ENCODE data around the gene GMDS.

Gene GMDS

DNA sequence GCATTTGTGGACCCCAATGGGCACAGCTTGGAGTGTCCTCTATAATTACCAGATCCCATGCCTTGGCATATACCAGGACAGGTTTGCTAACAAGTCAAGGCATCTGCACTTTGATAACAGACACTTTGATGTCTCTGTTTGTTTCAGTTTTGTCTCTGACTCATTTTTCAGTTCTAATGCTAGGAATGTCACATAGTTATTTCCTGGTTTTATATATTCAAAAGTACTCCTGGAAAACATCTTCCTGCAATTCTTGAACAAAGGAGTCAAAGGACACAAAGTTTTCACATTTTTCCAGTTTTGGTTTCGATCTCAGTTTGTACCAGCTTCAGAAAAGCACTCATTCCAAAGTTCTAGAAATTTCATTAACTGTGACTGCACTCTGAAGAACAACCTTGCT, 447.6 kb downstream of the GMDS start:
- no peaks in the 10 kb centered on the region for H3K36me3 ChIP-seq (replicated peaks; ENCODE audit: insufficient read depth, low read length)
- peak overlapping the region; percentile 25; the same call in 1 of the 2 replicates for H3K9ac ChIP-seq (ENCODE audit: low read length)
- peak overlapping the region; percentile 81 for H3K4me2 ChIP-seq (ENCODE audit: low read depth, low read length)
- H3K27me3 ChIP-seq (replicated peaks; ENCODE audit: insufficient read depth, low read length), result no peaks in the 10 kb centered on the region
- peaks cover 17% of the 10 kb centered on the region for H3F3A ChIP-seq (ENCODE audit: insufficient read depth, low read length)
- TF ChIP-seq EZH2 (optimal IDR thresholded peaks at IDR 0.05; ENCODE audit: low read depth, low read length) (no peak), EZH2phosphoT487 (IDR thresholded peaks at IDR 0.05; ENCODE audit: low read length) (no peak)
- TF ChIP-seq, protein P1, sequence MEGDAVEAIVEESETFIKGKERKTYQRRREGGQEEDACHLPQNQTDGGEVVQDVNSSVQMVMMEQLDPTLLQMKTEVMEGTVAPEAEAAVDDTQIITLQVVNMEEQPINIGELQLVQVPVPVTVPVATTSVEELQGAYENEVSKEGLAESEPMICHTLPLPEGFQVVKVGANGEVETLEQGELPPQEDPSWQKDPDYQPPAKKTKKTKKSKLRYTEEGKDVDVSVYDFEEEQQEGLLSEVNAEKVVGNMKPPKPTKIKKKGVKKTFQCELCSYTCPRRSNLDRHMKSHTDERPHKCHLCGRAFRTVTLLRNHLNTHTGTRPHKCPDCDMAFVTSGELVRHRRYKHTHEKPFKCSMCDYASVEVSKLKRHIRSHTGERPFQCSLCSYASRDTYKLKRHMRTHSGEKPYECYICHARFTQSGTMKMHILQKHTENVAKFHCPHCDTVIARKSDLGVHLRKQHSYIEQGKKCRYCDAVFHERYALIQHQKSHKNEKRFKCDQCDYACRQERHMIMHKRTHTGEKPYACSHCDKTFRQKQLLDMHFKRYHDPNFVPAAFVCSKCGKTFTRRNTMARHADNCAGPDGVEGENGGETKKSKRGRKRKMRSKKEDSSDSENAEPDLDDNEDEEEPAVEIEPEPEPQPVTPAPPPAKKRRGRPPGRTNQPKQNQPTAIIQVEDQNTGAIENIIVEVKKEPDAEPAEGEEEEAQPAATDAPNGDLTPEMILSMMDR (IDR thresholded peaks at IDR 0.05; ENCODE audit: low read length), result no peak
- no peak overlapping the region for H2AFZ ChIP-seq (ENCODE audit: low read length)
- no peaks in the 10 kb centered on the region for H3K79me2 ChIP-seq (ENCODE audit: low read length)
- no peaks in the 10 kb centered on the region for H3K9me3 ChIP-seq (replicated peaks; ENCODE audit: insufficient read depth, low read length)
- H3K4me1 ChIP-seq (ENCODE audit: low read length), result peaks cover 27% of the 10 kb centered on the region
- peak; percentile 8 for DNase-seq
- H3K9me2 ChIP-seq (replicated peaks; ENCODE audit: insufficient read depth, low read length), result no peaks in the 10 kb centered on the region
- H3K27ac ChIP-seq (ENCODE audit: low read length), result peak overlapping the region; percentile 81
- no peaks in the 10 kb centered on the region for H4K20me1 ChIP-seq (ENCODE audit: insufficient read depth, low read length)
- peak overlapping the region; percentile 24; the same call in 1 of the 2 replicates for H3K4me3 ChIP-seq (ENCODE audit: low read length)

DNA sequence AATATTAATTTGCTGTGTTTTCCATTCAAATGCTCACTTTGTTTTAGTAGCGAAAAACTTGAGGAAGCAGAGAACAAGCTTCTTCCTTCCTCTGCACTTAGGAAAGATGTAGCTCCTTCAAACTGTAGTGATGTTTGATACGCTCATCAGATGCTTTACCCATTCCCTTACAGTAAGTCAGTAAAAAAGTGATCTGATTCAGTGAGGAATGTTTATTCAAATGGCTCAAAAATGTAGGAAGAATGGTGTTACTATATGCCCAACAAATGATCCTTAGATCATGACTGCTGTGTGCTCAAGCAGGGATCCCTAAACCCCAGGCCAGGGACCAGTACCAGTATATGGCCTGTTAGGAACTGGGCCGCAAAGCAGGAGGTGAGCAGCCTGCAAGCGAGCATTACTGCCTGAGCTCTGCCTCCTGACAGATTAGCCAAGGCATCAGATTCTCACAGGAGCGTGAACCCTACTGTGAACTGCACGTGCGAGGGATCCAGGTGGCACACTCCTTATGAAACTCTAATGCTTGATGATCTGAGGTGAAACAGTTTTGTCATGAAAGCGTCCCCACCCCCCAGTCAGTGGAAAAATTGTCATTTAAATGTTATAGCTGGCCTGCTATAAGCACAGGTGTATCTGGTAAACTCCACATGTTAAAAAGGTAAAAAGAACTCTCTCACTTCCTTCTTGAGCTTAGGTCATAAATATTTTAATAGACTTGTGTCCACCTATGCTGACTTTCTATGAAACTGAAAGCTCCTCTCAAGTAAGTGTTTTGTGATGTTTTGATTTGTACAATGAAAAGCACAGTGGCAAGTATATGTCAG, 448.5 kb downstream of the GMDS start:
- H3K4me3 ChIP-seq (ENCODE audit: low read length), result no peak overlapping the region
- H3K9me2 ChIP-seq (replicated peaks; ENCODE audit: insufficient read depth, low read length), result no peaks in the 10 kb centered on the region
- H3K36me3 ChIP-seq (replicated peaks; ENCODE audit: insufficient read depth, low read length), result no peaks in the 10 kb centered on the region
- H3K9me3 ChIP-seq (replicated peaks; ENCODE audit: insufficient read depth, low read length), result no peaks in the 10 kb centered on the region
- DNase-seq, result peak; percentile 92
- no peaks in the 10 kb centered on the region for H3K79me2 ChIP-seq (ENCODE audit: low read length)
- peak overlapping the region; percentile 81 for H3K27ac ChIP-seq (ENCODE audit: low read length)
- no peak overlapping the region for H2AFZ ChIP-seq (ENCODE audit: low read length)
- no peaks in the 10 kb centered on the region for H3K27me3 ChIP-seq (replicated peaks; ENCODE audit: insufficient read depth, low read length)
- peaks cover 27% of the 10 kb centered on the region for H3K4me1 ChIP-seq (ENCODE audit: low read length)
- H3K9ac ChIP-seq (ENCODE audit: low read length), result peak overlapping the region; percentile 25; the same call in 1 of the 2 replicates
- no peaks in the 10 kb centered on the region for H4K20me1 ChIP-seq (ENCODE audit: insufficient read depth, low read length)
- peak overlapping the region; percentile 81 for H3K4me2 ChIP-seq (ENCODE audit: low read depth, low read length)
- peaks cover 17% of the 10 kb centered on the region for H3F3A ChIP-seq (ENCODE audit: insufficient read depth, low read length)
- TF ChIP-seq EZH2 (optimal IDR thresholded peaks at IDR 0.05; ENCODE audit: low read depth, low read length) (no peak), EZH2phosphoT487 (IDR thresholded peaks at IDR 0.05; ENCODE audit: low read length) (no peak)

DNA sequence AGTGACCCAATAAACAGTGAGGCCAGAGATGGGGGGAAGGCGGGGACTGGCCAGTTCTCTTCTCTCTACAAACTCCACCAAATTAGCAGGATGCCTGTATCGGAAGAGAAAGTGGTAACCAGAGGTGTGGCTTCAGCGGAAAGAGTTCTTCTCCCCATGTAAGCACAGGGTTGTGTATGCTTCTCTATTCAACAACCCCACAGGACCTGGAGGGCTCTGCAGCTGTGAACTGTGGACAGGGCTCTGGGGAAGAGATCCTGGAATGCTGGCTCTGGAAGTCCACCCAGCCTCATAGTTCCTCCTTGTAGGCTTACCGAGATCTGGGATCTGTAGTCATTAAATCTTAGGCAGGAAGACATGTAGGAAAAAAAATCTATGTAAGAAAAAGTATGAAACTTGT, 449.5 kb downstream of the GMDS start:
- Histone ChIP-seq H3K9me2 (replicated peaks; ENCODE audit: insufficient read depth, low read length) (no peaks in the 10 kb centered on the region), H4K20me1 (ENCODE audit: insufficient read depth, low read length) (no peaks in the 10 kb centered on the region), H3K4me1 (ENCODE audit: low read length) (peaks cover 27% of the 10 kb centered on the region), H3K4me2 (ENCODE audit: low read depth, low read length) (no peak overlapping the region), H3K4me3 (ENCODE audit: low read length) (no peak overlapping the region), H3K36me3 (replicated peaks; ENCODE audit: insufficient read depth, low read length) (no peaks in the 10 kb centered on the region), H3K79me2 (ENCODE audit: low read length) (no peaks in the 10 kb centered on the region), H2AFZ (ENCODE audit: low read length) (no peak overlapping the region), H3K9me3 (replicated peaks; ENCODE audit: insufficient read depth, low read length) (no peaks in the 10 kb centered on the region), H3K9ac (ENCODE audit: low read length) (no peak overlapping the region), H3F3A (ENCODE audit: insufficient read depth, low read length) (peaks cover 17% of the 10 kb centered on the region), H3K27ac (ENCODE audit: low read length) (no peak overlapping the region), H3K27me3 (replicated peaks; ENCODE audit: insufficient read depth, low read length) (no peaks in the 10 kb centered on the region)
- TF ChIP-seq, protein P1 (IDR thresholded peaks at IDR 0.05; ENCODE audit: low read length), result no peak
- no peak for TF ChIP-seq EZH2 (optimal IDR thresholded peaks at IDR 0.05; ENCODE audit: low read depth, low read length)
- no peak for TF ChIP-seq EZH2phosphoT487 (IDR thresholded peaks at IDR 0.05; ENCODE audit: low read length)
- no peak for DNase-seq

DNA sequence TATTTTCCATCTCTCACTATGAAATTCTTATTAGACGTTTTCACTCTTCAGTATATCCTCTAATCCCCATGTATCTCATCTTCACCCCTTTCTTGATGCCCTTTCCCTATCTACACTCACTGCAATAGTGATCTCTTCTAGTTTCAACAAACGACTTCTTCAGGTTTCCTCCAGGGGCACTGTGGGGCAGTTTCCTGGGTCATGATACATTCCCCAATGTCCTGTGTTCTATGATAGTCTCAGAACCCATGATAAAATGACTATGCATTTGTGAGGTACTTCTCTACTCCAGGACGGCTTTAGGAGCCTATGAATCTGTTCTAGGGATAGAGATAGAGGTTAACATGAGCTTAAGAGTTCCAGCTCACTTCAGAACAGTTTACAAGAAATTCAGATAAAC, 452.4 kb downstream of the GMDS start:
- Histone ChIP-seq H3K4me3 (ENCODE audit: low read length) (no peak overlapping the region), H4K20me1 (ENCODE audit: insufficient read depth, low read length) (no peaks in the 10 kb centered on the region), H3K36me3 (replicated peaks; ENCODE audit: insufficient read depth, low read length) (no peaks in the 10 kb centered on the region), H3K9ac (ENCODE audit: low read length) (no peak overlapping the region), H3K4me1 (ENCODE audit: low read length) (peaks cover 20% of the 10 kb centered on the region), H3K9me3 (replicated peaks; ENCODE audit: insufficient read depth, low read length) (no peaks in the 10 kb centered on the region), H3F3A (ENCODE audit: insufficient read depth, low read length) (peaks cover 17% of the 10 kb centered on the region), H2AFZ (ENCODE audit: low read length) (no peak overlapping the region), H3K79me2 (ENCODE audit: low read length) (no peaks in the 10 kb centered on the region), H3K9me2 (replicated peaks; ENCODE audit: insufficient read depth, low read length) (no peaks in the 10 kb centered on the region), H3K4me2 (ENCODE audit: low read depth, low read length) (no peak overlapping the region), H3K27ac (ENCODE audit: low read length) (no peak overlapping the region), H3K27me3 (replicated peaks; ENCODE audit: insufficient read depth, low read length) (no peaks in the 10 kb centered on the region)
- TF ChIP-seq, protein P1 (IDR thresholded peaks at IDR 0.05; ENCODE audit: low read length), result peak; percentile 56
- TF ChIP-seq EZH2 (optimal IDR thresholded peaks at IDR 0.05; ENCODE audit: low read depth, low read length), result no peak
- DNase-seq, result peak; percentile 22
